ENCODE data around the gene OR8G1. TPM values are rescaled to one million over a fixed set of nuclear protein-coding genes. Genes with fewer than 3 reads are reported as not detected.

The OR8G1 gene
- total RNA-seq, 1 donor from 2014 or later: not detected

Other genes with a start within 250 kb of the OR8G1 start
- not detected for gene OR10G6, start 245.9 kb upstream of the OR8G1 start, total RNA-seq
- gene OR10G4, start 228.1 kb upstream of the OR8G1 start, total RNA-seq: not detected
- gene OR10G9, start 218.1 kb upstream of the OR8G1 start, total RNA-seq: not detected
- not detected for gene OR10G8, start 214.3 kb upstream of the OR8G1 start, total RNA-seq
- not detected for gene OR10G7, start 199.8 kb upstream of the OR8G1 start, total RNA-seq
- 4.2 TPM for gene VWA5A, start 125.6 kb upstream of the OR8G1 start, total RNA-seq
- gene OR10D3, start 57.8 kb upstream of the OR8G1 start, total RNA-seq: not detected
- gene OR8G5, start 15.3 kb downstream of the OR8G1 start, total RNA-seq: not detected
- not detected for gene OR8D1, start 72.9 kb downstream of the OR8G1 start, total RNA-seq
- gene OR8D2, start 79.1 kb downstream of the OR8G1 start, total RNA-seq: not detected
- not detected for gene OR8B2, start 143.4 kb downstream of the OR8G1 start, total RNA-seq
- not detected for gene OR8B3, start 157.9 kb downstream of the OR8G1 start, total RNA-seq
- not detected for gene OR8B4, start 183.8 kb downstream of the OR8G1 start, total RNA-seq
- gene OR8B8, start 204.6 kb downstream of the OR8G1 start, total RNA-seq: not detected